Adrenal gland (tissue), 5 donors: ENCODE results near the gene ZNF32.

Experiments
- CTCF ChIP-seq, 6 experiments: fragments of 450-650 bp in 4 of 6; fragments of 200-600 bp in 2 of 6; sonication (generic) in 1 of 6; IDR thresholded peaks; 1 replicate in 5 of 6; 2 replicates in 1 of 6; pipeline versions ENCODE4 v1.5.1 to v1.8.0; 2016 to 2021; ENCODE audit warnings: antibody characterized with exemption in 6 of 6, mild to moderate bottlenecking in 2 of 6, moderate library complexity in 1 of 6
- POLR2A ChIP-seq, 2 donors: fragments of 450-650 bp; IDR thresholded peaks; one replicate each; pipeline ENCODE4 v1.6.1; 2017; ENCODE audit warnings: antibody characterized with exemption in 2 of 2, mild to moderate bottlenecking in 2 of 2, moderate library complexity in 1 of 2
- donor health status: DM: no; HTN: no; CAD: no.

- no peak for TF ChIP-seq CTCF (IDR thresholded peaks at IDR 0.05)
- TF ChIP-seq POLR2A (IDR thresholded peaks at IDR 0.05): no peak
These were observed 43.6 kb upstream of the ZNF32 start for GRCh38 chr10:43692051-43692825.
